ENCODE results near the gene ZNF749.
A peak's percentile ranks its signal among the peaks of the same experiment; 100 is the strongest.
"Not testable (repeated sequence)": the region's sequence is repeated elsewhere in the genome, so short reads cannot be mapped to it uniquely, and the experiment has no call there.

The ZNF749 gene

DNA sequence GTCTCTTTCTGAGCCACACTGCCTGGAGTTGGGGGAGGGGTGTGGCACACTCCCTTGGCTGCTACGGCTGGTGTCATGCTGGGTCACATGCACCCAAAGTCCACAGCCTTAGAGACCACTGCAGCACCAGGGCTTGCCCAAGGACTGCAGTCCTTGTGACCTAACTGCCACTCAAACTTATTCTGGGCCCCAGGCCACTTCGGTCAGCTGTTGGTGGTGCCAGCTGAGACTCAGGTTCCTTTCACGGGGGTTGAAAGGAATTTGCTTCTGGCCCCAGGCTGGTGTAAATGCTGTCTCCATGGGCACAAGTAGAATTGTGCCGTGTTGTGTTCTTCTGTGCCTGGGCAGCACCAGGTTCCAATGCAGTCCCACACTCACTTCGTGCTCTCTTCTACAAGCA, 31.4 kb downstream of the ZNF749 start:
- DNase-seq (ENCODE audit: low read depth) = no peak

DNA sequence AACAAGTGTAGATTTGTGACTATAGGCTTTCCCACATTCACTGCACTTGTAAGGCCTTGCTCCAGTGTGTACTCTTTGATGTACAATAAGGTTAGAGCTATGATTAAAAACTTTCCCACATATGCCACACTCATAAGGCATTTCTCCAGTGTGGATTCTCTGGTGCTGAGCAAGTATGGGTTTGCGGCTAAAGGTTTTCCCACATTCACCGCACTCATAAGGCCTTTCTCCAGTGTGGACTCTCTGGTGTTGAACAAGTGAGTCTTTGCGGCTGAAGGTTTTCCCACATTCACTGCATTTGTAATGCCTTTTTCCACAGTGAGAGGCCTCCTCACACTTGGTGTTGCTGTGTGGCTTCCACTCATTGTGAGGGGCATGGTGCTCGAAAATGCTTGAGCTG, 38.5 kb downstream of the ZNF749 start:
- no peak for DNase-seq (ENCODE audit: low read depth)

DNA sequence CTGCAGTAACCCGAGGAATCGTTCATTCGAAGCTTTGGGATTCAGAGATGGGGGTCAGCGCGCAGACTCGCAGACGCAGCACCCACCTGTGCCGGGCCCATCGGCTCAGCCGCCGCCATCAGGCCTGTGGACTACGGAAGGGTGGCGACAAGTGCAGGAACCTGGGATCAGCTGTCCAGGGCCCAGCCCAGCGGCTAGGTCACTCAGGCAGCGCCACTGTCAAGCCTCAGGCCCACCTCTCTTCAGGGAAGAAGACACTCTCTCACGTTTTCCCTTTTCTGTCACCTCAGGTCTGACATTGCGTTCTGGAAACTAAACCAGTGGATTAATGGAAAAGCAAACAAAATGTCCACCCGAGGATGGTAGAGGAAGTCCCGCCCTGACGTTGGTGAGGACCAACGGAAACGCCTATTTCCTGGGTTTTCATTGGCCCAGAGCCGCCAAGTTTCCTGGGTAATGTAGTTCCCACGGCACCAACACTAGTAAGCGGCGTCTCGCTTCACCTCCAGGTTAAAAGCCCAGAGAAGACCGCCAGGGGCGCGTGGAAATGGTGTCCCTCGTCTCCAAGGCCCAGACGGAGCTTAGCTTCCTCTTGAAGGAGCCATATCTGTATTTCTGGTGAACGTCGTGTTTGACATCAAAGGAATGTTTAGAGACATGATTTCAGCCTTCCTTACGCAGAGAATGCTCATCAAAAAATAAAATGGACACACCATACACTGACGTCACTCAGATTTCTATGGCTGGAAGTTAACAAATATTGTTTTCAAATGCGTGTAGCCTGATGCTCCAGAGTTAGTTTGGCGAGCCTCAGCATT, 42.3 kb downstream of the ZNF749 start, which contains the start of gene ZNF772:
Gene ZNF772, minus strand, starts transcription at position 376 of the 818 bp plus-strand sequence. Its CDS starts 257 bp downstream, at position 119.
- DNase-seq (ENCODE audit: low read depth) = peak; percentile 77

DNA sequence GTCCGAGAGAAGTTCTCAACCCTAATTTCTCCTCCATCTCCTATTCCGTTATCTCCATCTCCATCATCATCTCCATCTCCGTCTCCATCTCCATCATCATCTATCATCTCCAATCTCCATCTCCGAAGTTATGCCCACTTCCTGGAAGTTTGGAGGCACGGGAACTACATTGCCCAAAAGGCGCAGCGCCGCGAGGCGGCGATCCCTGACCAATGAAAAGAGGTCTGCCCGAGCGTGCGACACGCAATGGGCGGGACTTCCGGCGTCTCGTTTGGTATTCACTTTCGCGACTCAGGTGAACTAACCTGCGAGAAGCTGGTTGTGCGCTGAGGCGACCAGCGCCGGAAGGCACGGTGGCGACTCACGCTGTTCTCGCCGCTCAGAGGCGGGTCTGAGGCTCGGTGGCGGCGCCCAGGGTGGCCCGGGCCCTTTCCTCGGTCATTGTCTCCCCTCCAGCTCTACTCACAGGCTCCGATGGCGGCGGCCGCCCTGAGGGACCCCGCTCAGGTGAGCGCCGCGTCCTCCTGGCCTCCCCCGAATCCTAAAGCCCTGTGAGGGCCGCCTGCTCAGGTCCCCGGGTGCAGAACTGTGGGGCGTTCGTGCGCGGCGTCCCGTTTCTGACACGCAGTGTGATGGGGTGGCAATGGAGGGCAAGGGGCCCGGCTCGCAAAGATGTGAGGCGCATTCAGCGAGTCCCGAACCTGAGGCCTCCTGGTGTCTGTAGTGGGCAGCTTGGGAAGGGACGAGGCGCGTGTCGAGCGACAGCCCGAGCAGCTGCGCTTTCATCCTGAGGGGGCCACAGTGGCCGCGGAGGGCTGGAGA, 52.6 kb downstream of the ZNF749 start, which contains the start of gene ZNF419:
Gene ZNF419, plus strand, starts transcription at position 274 of the 822 bp plus-strand sequence. Its CDS starts 201 bp downstream, at position 475.
- DNase-seq (ENCODE audit: low read depth) = peak; percentile 92

DNA sequence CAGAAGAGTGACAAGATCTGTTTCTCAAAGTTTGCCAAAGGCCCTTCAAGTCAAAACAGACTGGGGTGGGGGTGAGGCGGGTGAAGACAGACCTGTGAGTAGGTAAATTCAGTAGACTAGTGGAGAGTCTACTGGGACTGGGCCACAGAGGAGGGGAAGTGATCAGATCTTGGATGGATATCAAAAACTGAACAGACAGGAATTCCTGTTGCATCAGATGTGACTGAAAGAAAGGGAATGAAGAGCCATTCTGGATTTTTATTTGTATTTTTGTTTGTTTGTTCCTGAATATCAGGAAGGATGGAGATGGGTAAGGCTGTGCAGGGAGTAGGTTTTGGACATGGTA, 53.1 kb downstream of the ZNF749 start:
- not testable (repeated sequence) for DNase-seq (ENCODE audit: low read depth)
